Epithelial cell of proximal tubule (primary cell): ENCODE measurements around the gene GUSB. TPM values are rescaled to one million over a fixed set of nuclear protein-coding genes. Genes with fewer than 3 reads are reported as not detected.
A peak's percentile ranks its signal among the peaks of the same experiment; 100 is the strongest.
"Not testable (repeated sequence)": the region's sequence is repeated elsewhere in the genome, so short reads cannot be mapped to it uniquely, and the experiment has no call there.

ENCODE experiments used
- DNase-seq: peaks from one replicate; pipeline ENCODE4 v3.0.0-alpha.2; 2011; ENCODE audit warnings: low read depth
- H3K4me3 ChIP-seq: 2 replicates; pipeline ENCODE4 v1.5.1; 2011; ENCODE audit warnings: low read depth, mild to moderate bottlenecking, low read length
- CTCF ChIP-seq: conservative IDR thresholded peaks from 2 replicates; pipeline ENCODE4 v1.5.1; 2012; ENCODE audit warnings: low read depth, mild to moderate bottlenecking, low read length
- total RNA-seq: library from RNA; depleted of rRNA; stranded (reverse); fragments of >200 nt; gene quantifications from 2 replicates; pipeline ENCODE4 v1.2.3, GENCODE V29; 2015

Gene GUSB
- total RNA-seq, 1 donor from 2014 or later, result 12.1 TPM

GRCh38 chr7:65992526-65992925, 10.5 kb upstream of the GUSB start:
- DNase-seq, result no peak
- no peak overlapping the region for H3K4me3 ChIP-seq
- TF ChIP-seq CTCF, result no peak

- DNase-seq, H3K4me3 ChIP-seq: not testable (repeated sequence)
Observed at GRCh38 chr7:65991829-65992228, 9.8 kb upstream of the GUSB start.

GRCh38 chr7:65989694-65990080, 7.7 kb upstream of the GUSB start:
- H3K4me3 ChIP-seq, result no peak overlapping the region
- no peak for DNase-seq
- no peak for TF ChIP-seq CTCF

GRCh38 chr7:65988503-65988902, 6.5 kb upstream of the GUSB start:
- not testable (repeated sequence) for H3K4me3 ChIP-seq, DNase-seq

GRCh38 chr7:65988084-65988483, 6.1 kb upstream of the GUSB start:
- TF ChIP-seq CTCF, result no peak
- DNase-seq, result no peak
- H3K4me3 ChIP-seq, result no peak overlapping the region

- no peak for TF ChIP-seq CTCF
- DNase-seq, result peak; percentile 83
Observed at GRCh38 chr7:65983965-65984658, 2.1 kb upstream of the GUSB start.

GRCh38 chr7:65980478-65981250, 1.3 kb downstream of the GUSB start:
- TF ChIP-seq CTCF, result no peak
- peak overlapping the region; percentile 79 for H3K4me3 ChIP-seq
- no peak for DNase-seq

More at GRCh38 chr7:65983965-65984658, 2.1 kb upstream of the GUSB start:
- no peak overlapping the region for H3K4me3 ChIP-seq
